Naive B cell (primary cell): ENCODE measurements around the gene RNU4-1. TPM values are rescaled to one million over a fixed set of nuclear protein-coding genes. Genes with fewer than 3 reads are reported as not detected.

Source experiments
- ATAC-seq, 2 donors: fragments of 150-1000 bp; cut with Tn5 transposase; 2 replicates each; pipeline ENCODE4 v1.10.0; 2021; ENCODE audit warnings: low read depth in 2 of 2, mild to moderate bottlenecking in 2 of 2, moderate library complexity in 2 of 2
- DNase-seq: peaks from one replicate; pipeline ENCODE4 v3.0.0; 2022
- H3K27ac Mint-ChIP-seq, 6 donors: one replicate each; pipeline ENCODE4 v1.8.0; 2020 to 2022; ENCODE audit warnings: mild to moderate bottlenecking in 6 of 6, mixed read lengths in 6 of 6, moderate library complexity in 5 of 6, inconsistent platforms in 2 of 6
- H3K27me3 Mint-ChIP-seq, 3 donors: one replicate each; pipeline ENCODE4 v1.8.0; 2021 to 2022; ENCODE audit warnings: mixed read lengths in 3 of 3, mild to moderate bottlenecking in 1 of 3
- H3K36me3 Mint-ChIP-seq, 2 donors: one replicate each; pipeline ENCODE4 v1.8.0; 2020 to 2022; ENCODE audit warnings: mixed read lengths in 2 of 2, inconsistent platforms in 1 of 2, mild to moderate bottlenecking in 1 of 2
- H3K4me1 Mint-ChIP-seq, 3 donors: one replicate each; pipeline ENCODE4 v1.8.0; 2020 to 2022; ENCODE audit warnings: mixed read lengths in 3 of 3, inconsistent platforms in 1 of 3, mild to moderate bottlenecking in 1 of 3, moderate library complexity in 1 of 3
- H3K4me3 Mint-ChIP-seq, 8 donors: one replicate each; pipeline ENCODE4 v1.8.0; 2020 to 2022; ENCODE audit warnings: mild to moderate bottlenecking in 8 of 8, mixed read lengths in 8 of 8, moderate library complexity in 8 of 8, inconsistent platforms in 2 of 8
- H3K9me3 Mint-ChIP-seq, 7 donors: one replicate each; pipeline ENCODE4 v1.8.0; 2020 to 2022; ENCODE audit warnings: mixed read lengths in 7 of 7, mild to moderate bottlenecking in 5 of 7, inconsistent platforms in 2 of 7, moderate library complexity in 1 of 7
- polyA plus RNA-seq, 6 donors: library from polyadenylated mRNA; unstranded; fragments of 300-500 nt; fragmentation: Illumina TruSeq; gene quantifications; one replicate each; pipeline ENCODE4 v1.2.3, GENCODE V29; 2021; ENCODE audit warnings: low read depth in 6 of 6

RNU4-1 gene
- polyA plus RNA-seq, 6 donors from 2014 or later = not detected

GRCh38 chr12:120278137-120279069, 14.6 kb downstream of the RNU4-1 start:
- DNase-seq (no peak), ATAC-seq (no peak)
- Mint-ChIP-seq H3K36me3 (no peaks in the 10 kb centered on the region), H3K9me3 (no peaks in the 10 kb centered on the region), H3K27ac (no peak overlapping the region), H3K27me3 (peaks cover 0 to 27% (median 9%) of the 10 kb centered on the region in 3 donors), H3K4me3 (no peak overlapping the region), H3K4me1 (peaks cover 0 to 3% (median 0%) of the 10 kb centered on the region in 3 donors)

GRCh38 chr12:120276734-120277133, 16.3 kb downstream of the RNU4-1 start:
- H3K27ac Mint-ChIP-seq = no peak overlapping the region
- no peaks in the 10 kb centered on the region for H3K36me3 Mint-ChIP-seq
- DNase-seq (no peak), ATAC-seq (no peak)
- no peak overlapping the region for H3K4me3 Mint-ChIP-seq
- H3K4me1 Mint-ChIP-seq = no peaks in the 10 kb centered on the region
- peaks cover 8 to 21% (median 13%) of the 10 kb centered on the region in 3 donors for H3K27me3 Mint-ChIP-seq
- no peaks in the 10 kb centered on the region for H3K9me3 Mint-ChIP-seq

- Mint-ChIP-seq H3K4me1 (peaks cover 15 to 25% (median 16%) of the 10 kb centered on the region in 3 donors), H3K4me3 (no peak overlapping the region), H3K27me3 (peaks cover 27 to 47% (median 38%) of the 10 kb centered on the region in 3 donors), H3K27ac (no peak overlapping the region), H3K9me3 (no peaks in the 10 kb centered on the region), H3K36me3 (no peaks in the 10 kb centered on the region)
- ATAC-seq (no peak), DNase-seq (no peak)
Observed at GRCh38 chr12:120267736-120268135, 25.3 kb downstream of the RNU4-1 start.

- Mint-ChIP-seq H3K4me3 (peak overlapping the region; percentile 74 to 94 (median 87)), H3K27me3 (peaks cover 29 to 58% (median 47%) of the 10 kb centered on the region in 3 donors), H3K4me1 (peaks cover 20 to 31% (median 25%) of the 10 kb centered on the region in 3 donors), H3K9me3 (no peaks in the 10 kb centered on the region), H3K27ac (peak overlapping the region in 1 of 6 donors; percentile 29), H3K36me3 (no peaks in the 10 kb centered on the region)
- DNase-seq = no peak
- ATAC-seq = no peak
Observed at GRCh38 chr12:120266180-120266870, 26.7 kb downstream of the RNU4-1 start.

- peak; percentile 92 to 94 for ATAC-seq
- no peaks in the 10 kb centered on the region for H3K9me3 Mint-ChIP-seq
Observed at GRCh38 chr12:120265473-120266179, 27.4 kb downstream of the RNU4-1 start, which contains the start of gene PXN. PXN (minus strand) TSS chr12:120265730; CDS start chr12:120265629, 101 bp downstream.

GRCh38 chr12:120264904-120265472, 28.0 kb downstream of the RNU4-1 start:
- Mint-ChIP-seq H3K27me3 (peaks cover 37 to 69% (median 60%) of the 10 kb centered on the region in 3 donors), H3K27ac (peak overlapping the region in 3 of 6 donors; percentile 77 to 92 (median 85)), H3K36me3 (no peaks in the 10 kb centered on the region), H3K4me1 (peaks cover 20 to 31% (median 31%) of the 10 kb centered on the region in 3 donors), H3K4me3 (peak overlapping the region; percentile 63 to 92 (median 85)), H3K9me3 (no peaks in the 10 kb centered on the region)
- no peak for ATAC-seq
- DNase-seq = no peak

More at GRCh38 chr12:120265473-120266179, 27.4 kb downstream of the RNU4-1 start, which contains the start of gene PXN:
- H3K36me3 Mint-ChIP-seq = no peaks in the 10 kb centered on the region
- H3K27ac Mint-ChIP-seq = peak within 1 kb of the TSS in 4 of 6 donors; percentile 66 to 92 (median 81)
- H3K4me1 Mint-ChIP-seq = peaks cover 20 to 31% (median 25%) of the 10 kb centered on the region in 3 donors
- DNase-seq = peak; percentile 83
- H3K4me3 Mint-ChIP-seq = peak within 1 kb of the TSS; percentile 74 to 94 (median 87)
- H3K27me3 Mint-ChIP-seq = peaks cover 31 to 65% (median 54%) of the 10 kb centered on the region in 3 donors

GRCh38 chr12:120264086-120264903, 28.7 kb downstream of the RNU4-1 start:
- Mint-ChIP-seq H3K4me3 (peak overlapping the region; percentile 63 to 92 (median 85)), H3K27ac (peak overlapping the region in 3 of 6 donors; percentile 34 to 92 (median 85)), H3K36me3 (no peaks in the 10 kb centered on the region), H3K4me1 (peaks cover 20 to 31% (median 31%) of the 10 kb centered on the region in 3 donors), H3K27me3 (peaks cover 44 to 76% (median 67%) of the 10 kb centered on the region in 3 donors), H3K9me3 (no peaks in the 10 kb centered on the region)
- ATAC-seq (no peak), DNase-seq (no peak)

GRCh38 chr12:120263748-120264085, 29.3 kb downstream of the RNU4-1 start:
- Mint-ChIP-seq H3K4me3 (peak overlapping the region in 4 of 8 donors; percentile 42 to 83 (median 66)), H3K27ac (peak overlapping the region in 1 of 6 donors; percentile 13), H3K9me3 (no peaks in the 10 kb centered on the region), H3K4me1 (peaks cover 20 to 31% (median 31%) of the 10 kb centered on the region in 3 donors), H3K36me3 (no peaks in the 10 kb centered on the region), H3K27me3 (peaks cover 42 to 77% (median 67%) of the 10 kb centered on the region in 3 donors)
- DNase-seq = no peak
- no peak for ATAC-seq

- ATAC-seq (no peak), DNase-seq (no peak)
- Mint-ChIP-seq H3K4me3 (peak overlapping the region in 4 of 8 donors; percentile 20 to 68 (median 52)), H3K9me3 (no peaks in the 10 kb centered on the region), H3K27ac (peak overlapping the region in 1 of 6 donors; percentile 13), H3K27me3 (peaks cover 41 to 77% (median 66%) of the 10 kb centered on the region in 3 donors), H3K36me3 (no peaks in the 10 kb centered on the region), H3K4me1 (peaks cover 20 to 31% (median 31%) of the 10 kb centered on the region in 3 donors)
Observed at GRCh38 chr12:120262852-120263747, 29.9 kb downstream of the RNU4-1 start.

- Mint-ChIP-seq H3K4me3 (peak overlapping the region in 3 of 8 donors; percentile 20 to 45 (median 36)), H3K4me1 (peaks cover 20 to 34% (median 32%) of the 10 kb centered on the region in 3 donors), H3K36me3 (no peaks in the 10 kb centered on the region), H3K27me3 (peaks cover 49 to 78% (median 69%) of the 10 kb centered on the region in 3 donors), H3K27ac (no peak overlapping the region), H3K9me3 (no peaks in the 10 kb centered on the region)
- DNase-seq (no peak), ATAC-seq (no peak)
Observed at GRCh38 chr12:120261951-120262851, 30.8 kb downstream of the RNU4-1 start.
